Mononuclear cell (primary cell): ENCODE data around the gene ATP5MC2. TPM values are rescaled to one million over a fixed set of nuclear protein-coding genes. Genes with fewer than 3 reads are reported as not detected.
A peak's percentile ranks its signal among the peaks of the same experiment; 100 is the strongest.
"Not testable (repeated sequence)": the region's sequence is repeated elsewhere in the genome, so short reads cannot be mapped to it uniquely, and the experiment has no call there.

Source experiments
- H3K27me3 ChIP-seq: 2 replicates; pipeline ENCODE4 v1.6.0; 2011; ENCODE audit warnings: low read length, control low read depth; ENCODE audit not compliant: insufficient read depth
- H3K4me1 ChIP-seq: 2 replicates; pipeline ENCODE4 v1.5.1; 2011; ENCODE audit warnings: mild to moderate bottlenecking, low read length, control low read depth; ENCODE audit not compliant: insufficient read depth
- H3K4me3 ChIP-seq: 2 replicates; pipeline ENCODE4 v1.5.1; 2011; ENCODE audit warnings: mild to moderate bottlenecking, low read length, moderate library complexity
- H3K9me3 ChIP-seq: 2 replicates; pipeline ENCODE4 v1.5.1; 2011; ENCODE audit warnings: low read depth, mild to moderate bottlenecking, control low read depth, low read length
- total RNA-seq: library from RNA; depleted of rRNA; stranded (reverse); fragments of >200 nt; gene quantifications from one replicate; pipeline ENCODE4 v1.2.3, GENCODE V29; 2012

ATP5MC2 gene
- 149 TPM for total RNA-seq

DNA sequence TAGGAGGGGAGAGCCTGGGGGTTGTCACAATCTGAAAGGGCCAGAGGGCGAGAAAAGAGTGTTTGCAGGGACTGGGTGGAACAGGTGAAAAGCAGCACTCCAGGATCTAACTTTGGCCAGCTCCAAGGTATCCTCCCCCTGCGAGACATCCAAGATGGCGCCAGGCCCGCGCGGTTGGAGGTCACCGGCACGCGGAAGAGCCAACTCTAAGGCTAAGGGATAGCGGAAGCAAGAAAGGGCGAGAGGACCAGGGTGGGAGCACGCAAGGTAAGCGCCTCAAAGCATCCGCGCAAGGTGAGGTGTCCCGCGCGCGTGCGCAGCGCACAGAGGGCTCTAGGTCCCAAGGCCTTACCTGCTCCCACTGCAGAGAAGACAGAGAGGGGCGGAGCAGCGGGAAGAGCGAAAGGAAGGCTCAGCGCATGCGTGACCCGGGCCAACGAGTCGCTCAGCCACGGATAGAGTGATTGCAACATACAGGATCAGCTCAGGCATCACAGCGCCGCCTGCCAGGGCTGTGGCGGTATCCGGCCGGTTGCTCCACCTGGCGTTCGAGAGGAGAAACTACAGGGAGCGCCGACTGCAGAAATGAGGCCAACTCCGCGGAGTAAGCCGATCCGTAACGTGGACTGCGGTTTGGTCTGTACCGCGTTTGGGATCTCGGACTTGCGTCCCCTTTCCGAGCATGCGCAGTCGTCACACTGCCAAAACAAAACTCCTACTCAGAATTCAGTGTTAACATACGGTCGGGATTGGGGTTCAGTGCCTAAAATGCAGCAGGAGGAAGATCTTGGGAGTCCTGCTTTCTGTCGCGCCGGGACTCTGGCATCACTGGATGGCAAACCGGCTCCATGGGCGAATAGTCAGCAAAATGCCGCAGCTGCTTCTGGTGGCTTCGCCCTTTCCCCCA is at the start of gene ATP5MC2:
Gene ATP5MC2, minus strand, starts transcription at position 383 of the 907 bp plus-strand sequence. CDS start 3,469 bp downstream, outside the sequence.
- peak within 1 kb of the TSS; percentile 65 for H3K4me3 ChIP-seq
- no peaks in the 10 kb centered on the region for H3K9me3 ChIP-seq
- H3K27me3 ChIP-seq = peaks cover 21% of the 10 kb centered on the region
- peaks cover 25% of the 10 kb centered on the region for H3K4me1 ChIP-seq

DNA sequence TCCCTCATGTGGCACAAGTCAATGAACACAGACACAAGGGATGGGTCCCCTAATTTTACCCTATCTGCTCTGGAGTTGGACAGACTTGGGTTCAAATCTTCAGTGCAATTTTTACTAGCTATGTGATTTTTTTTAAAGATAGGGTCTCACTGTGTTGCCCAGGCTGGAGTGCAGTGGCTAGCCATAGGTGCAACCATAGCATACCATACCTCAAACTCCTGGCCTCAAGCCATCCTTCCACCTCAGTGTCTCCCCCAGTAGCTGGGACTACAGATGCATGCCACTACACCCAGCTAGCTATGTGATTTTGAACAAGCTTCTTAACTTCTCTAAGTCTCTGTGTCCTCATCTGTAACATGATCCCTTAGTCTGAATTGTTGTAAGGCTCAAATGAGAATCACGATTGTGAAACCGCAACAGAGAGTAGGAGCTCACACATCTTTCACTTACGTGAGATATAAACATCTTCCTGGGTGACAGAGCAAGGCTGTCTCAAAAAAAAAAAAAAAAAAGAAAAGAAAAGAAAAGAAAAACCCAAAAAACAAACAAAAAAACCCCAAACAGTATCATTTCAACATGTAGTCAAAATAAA is 46.7 kb upstream of the ATP5MC2 start:
- Histone ChIP-seq H3K4me1 (peaks cover 13% of the 10 kb centered on the region), H3K9me3 (no peaks in the 10 kb centered on the region), H3K27me3 (no peaks in the 10 kb centered on the region), H3K4me3 (no peak overlapping the region)

DNA sequence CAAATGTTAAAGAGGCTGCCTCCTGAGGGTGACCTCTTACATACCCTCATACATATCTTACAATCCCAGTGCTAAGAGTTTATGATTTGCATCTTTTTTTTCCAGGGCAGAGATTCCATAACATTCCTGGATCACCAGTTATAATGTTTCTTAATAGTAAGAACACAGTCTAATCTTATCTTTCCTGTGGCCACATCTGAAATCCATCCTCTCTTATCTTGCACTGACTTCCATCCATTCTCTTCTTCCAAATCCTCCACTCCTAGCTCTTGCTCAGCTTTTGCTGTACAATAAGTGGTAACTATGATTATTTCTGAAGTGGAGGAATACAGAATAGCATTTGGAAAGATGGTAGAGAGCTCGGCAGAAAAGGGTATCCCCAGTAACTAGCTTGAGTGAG is 45.1 kb upstream of the ATP5MC2 start:
- Histone ChIP-seq H3K9me3 (no peaks in the 10 kb centered on the region), H3K4me1 (peaks cover 2% of the 10 kb centered on the region), H3K27me3 (no peaks in the 10 kb centered on the region), H3K4me3 (no peak overlapping the region)

DNA sequence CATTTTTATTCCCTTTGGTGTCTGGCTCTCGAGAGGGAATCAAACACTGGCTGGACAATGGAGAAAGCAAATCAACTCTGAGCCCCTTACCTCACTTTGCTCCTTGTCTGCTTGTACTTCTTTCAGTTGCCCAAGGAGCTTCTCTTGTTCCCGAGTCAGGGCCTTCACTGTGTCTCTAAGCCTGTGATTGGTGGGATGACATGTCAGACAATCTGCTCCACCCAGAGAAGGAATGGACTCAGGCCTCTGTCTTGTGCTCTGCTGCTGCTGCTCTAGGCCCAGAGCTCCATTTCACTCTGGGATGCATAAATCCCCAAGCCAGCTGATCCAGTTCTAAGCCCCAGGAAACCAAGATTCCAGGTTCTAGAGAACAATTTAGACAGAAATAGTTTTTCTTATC is 43.8 kb upstream of the ATP5MC2 start:
- H3K4me1 ChIP-seq = no peaks in the 10 kb centered on the region
- H3K9me3 ChIP-seq = no peaks in the 10 kb centered on the region
- H3K27me3 ChIP-seq = no peaks in the 10 kb centered on the region
- H3K4me3 ChIP-seq = no peak overlapping the region

DNA sequence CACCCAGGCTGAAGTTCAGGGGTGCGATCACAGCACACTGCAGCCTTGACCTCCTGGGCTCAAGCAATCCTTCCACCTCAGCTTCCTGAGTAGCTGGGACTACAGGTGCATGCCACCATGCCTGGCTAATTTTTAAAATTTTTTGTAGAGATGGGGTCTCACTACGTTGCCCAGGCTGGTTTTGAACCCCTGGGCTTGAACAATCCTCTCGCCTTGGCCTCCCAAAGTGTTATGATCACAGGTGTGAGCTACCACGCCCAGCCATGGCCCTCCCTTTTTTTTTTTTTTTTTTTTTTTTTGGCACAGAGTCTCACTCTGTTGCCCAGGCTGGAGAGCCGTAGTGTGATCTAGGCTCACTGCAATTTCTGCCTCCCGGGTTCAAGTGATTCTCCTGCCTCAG is 42.7 kb upstream of the ATP5MC2 start:
- H3K27me3 ChIP-seq, H3K4me3 ChIP-seq, H3K4me1 ChIP-seq, H3K9me3 ChIP-seq: not testable (repeated sequence)

DNA sequence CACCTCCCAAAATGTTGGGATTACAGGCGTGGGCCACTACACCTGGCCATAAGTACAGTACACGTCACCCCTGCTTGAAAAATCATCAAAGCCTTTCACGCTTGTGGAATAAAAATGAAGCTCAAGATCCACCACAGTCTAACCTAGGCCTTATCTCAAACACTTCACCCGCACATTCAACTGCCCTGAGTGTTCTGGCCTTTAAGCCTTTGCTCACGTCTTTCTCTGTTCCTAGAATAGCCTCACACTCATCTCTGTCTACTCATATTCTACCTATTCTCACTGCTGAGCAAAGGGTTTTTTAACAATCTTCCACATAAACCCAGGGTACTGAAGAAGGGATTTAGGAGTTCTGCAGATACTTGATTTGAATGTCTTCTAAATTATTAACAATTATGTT is 41.4 kb upstream of the ATP5MC2 start:
- Histone ChIP-seq H3K4me1 (no peaks in the 10 kb centered on the region), H3K4me3 (no peak overlapping the region), H3K9me3 (no peaks in the 10 kb centered on the region), H3K27me3 (no peaks in the 10 kb centered on the region)

DNA sequence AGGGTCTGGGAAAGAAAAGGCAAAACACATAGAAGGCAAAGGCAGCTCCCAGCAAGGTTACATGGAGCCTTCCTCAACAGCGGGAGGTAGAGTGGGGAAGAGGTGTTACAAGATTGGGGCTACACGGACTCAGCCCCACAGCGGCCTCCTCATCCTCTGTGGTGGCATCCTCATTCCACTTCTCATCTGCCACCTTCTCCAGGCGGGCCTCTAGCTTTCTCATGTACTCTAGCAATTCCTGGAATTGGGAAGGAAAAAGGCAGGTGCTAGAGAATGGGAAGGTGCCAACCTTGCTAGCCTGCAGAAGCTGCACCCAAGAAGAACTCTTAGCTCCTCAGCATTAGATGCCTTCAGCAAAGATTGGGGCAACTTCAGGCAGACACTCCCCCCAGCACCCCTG is 38.1 kb upstream of the ATP5MC2 start:
- H3K9me3 ChIP-seq = no peaks in the 10 kb centered on the region
- H3K4me3 ChIP-seq = no peak overlapping the region
- H3K4me1 ChIP-seq = no peaks in the 10 kb centered on the region
- H3K27me3 ChIP-seq = no peaks in the 10 kb centered on the region

DNA sequence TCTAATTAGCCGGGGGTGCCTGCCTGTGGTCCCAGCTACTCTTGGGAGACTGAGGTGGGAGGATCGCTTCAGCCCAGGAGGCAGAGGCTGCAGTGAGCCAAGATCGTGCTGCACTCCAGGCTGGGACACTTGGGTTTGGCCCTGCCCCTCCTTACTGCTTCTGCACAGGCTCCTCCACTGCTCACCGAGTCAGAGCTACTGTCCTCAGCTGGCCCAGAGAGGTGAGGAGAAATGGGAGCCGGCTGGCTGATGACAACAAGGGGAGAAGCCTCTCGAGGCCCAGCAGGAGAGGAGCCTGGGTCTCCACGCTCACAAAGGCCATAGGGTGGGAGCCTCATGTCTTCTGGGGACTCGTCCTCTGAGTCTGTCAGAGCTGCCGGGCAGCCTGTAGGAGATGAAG is 37.6 kb upstream of the ATP5MC2 start:
- Histone ChIP-seq H3K27me3 (no peaks in the 10 kb centered on the region), H3K4me1 (no peaks in the 10 kb centered on the region), H3K9me3 (no peaks in the 10 kb centered on the region), H3K4me3 (no peak overlapping the region)

DNA sequence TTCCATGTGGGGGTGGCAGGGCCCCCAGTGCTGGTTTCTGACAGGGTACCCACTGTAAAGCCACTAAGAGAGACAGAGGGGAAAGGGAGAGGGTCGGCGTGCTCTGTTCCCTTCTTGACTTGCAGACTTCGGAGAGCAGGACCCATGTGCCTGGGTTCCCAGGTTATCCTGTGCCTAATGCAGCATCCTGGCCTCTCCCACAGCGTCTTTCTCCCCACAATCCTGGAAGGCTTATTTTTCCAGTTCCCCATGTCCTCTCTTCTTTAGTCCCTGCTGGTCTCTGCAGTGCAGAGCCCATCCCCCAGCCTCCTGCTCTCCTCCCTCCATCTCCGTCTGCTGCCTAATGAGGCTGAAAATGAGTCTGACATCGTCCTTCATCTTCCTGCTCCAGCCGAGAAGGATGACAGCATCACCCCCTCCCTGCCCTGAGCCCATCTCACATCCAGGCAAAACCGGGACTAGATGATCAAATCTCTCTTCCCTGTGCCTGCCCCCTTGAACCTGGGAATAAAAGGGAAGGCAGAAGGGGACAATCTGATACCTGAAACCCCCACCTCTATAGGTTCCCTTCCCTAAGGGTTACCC is 36.3 kb upstream of the ATP5MC2 start:
- no peaks in the 10 kb centered on the region for H3K9me3 ChIP-seq
- H3K4me1 ChIP-seq = no peaks in the 10 kb centered on the region
- no peak overlapping the region for H3K4me3 ChIP-seq
- H3K27me3 ChIP-seq = peaks cover 2% of the 10 kb centered on the region

DNA sequence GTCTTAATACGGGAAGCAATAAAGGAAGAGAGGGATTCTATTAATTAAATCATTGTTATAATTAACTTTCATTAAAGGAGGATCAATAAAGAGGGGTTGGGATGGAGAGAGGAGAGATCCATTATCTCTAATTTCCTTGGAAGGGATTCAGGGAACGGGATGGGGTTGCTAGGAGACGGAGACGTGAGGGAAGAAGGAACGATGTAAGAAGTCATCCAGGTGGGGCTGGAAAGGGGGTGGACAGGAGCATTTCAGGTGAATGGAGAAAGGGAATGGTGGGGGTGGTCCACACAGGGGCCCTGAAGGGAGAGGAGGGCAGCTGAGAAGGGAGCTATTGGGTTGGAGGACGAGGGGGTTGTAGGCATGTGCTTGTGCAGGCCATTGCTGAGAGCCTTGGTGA is 34.2 kb upstream of the ATP5MC2 start:
- no peak overlapping the region for H3K4me3 ChIP-seq
- no peaks in the 10 kb centered on the region for H3K9me3 ChIP-seq
- peaks cover 7% of the 10 kb centered on the region for H3K27me3 ChIP-seq
- H3K4me1 ChIP-seq = no peaks in the 10 kb centered on the region

DNA sequence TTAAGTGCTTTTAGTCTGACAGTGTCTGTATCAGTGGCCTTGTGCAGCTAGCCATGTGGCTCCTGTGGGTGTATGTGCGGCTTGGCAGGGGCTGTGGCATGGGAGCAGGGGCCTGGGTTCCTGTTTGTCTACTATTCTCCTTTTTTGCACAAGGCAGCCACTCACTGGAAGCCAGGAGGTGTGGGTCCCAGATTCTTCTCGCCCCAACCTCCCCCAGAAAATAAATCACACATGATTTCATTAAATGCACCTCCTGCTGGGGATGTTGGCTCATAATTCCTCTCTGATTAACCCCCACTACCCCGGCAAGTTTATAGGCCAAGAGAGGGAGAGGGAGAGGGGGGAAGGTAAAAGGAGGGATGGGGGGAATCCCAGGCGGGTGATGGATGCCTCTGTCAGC is 33.8 kb upstream of the ATP5MC2 start:
- Histone ChIP-seq H3K4me3 (no peak overlapping the region), H3K4me1 (no peaks in the 10 kb centered on the region), H3K27me3 (peaks cover 7% of the 10 kb centered on the region), H3K9me3 (no peaks in the 10 kb centered on the region)

DNA sequence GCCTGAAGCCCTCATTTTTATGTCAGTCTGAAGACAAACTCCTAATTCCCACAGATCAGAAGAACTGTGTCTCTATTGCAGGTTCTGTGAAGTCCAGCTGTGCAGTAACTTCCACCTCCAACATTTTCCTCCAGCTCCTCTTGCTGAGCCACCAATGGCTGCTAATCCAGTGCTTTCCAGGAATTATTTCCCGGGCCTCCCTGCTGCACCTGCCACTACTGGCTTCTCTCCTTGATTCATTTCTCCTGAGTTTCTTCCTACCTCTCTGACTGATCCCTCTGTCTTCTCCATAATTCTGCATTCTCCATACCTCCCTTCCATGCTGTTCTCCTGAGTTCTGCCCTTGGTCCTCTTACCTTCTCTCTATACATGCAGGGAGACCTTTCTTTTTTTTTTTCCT is 30.2 kb upstream of the ATP5MC2 start:
- peaks cover 38% of the 10 kb centered on the region for H3K27me3 ChIP-seq
- H3K9me3 ChIP-seq = no peaks in the 10 kb centered on the region
- no peak overlapping the region for H3K4me3 ChIP-seq
- no peaks in the 10 kb centered on the region for H3K4me1 ChIP-seq

DNA sequence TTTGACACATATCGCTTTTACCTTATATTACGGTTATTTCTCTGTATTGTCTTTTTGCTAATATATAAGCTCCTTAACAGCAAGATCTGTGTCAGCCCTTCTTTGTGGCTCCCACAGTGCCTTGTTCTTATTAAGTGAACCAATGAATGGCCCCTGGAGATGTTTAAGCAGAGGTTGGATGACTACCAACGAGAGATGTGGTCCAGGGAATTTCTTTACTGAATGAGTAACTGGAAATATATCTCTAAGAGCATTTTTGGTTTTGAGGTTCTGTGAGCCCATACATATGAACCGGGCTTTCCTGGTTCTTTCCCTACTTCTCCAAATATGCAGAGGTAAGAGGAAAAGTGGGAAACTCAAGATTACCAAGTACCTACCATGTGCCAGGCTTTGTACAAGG is 27.9 kb upstream of the ATP5MC2 start:
- Histone ChIP-seq H3K9me3 (no peaks in the 10 kb centered on the region), H3K4me1 (no peaks in the 10 kb centered on the region), H3K27me3 (peaks cover 59% of the 10 kb centered on the region), H3K4me3 (no peak overlapping the region)

DNA sequence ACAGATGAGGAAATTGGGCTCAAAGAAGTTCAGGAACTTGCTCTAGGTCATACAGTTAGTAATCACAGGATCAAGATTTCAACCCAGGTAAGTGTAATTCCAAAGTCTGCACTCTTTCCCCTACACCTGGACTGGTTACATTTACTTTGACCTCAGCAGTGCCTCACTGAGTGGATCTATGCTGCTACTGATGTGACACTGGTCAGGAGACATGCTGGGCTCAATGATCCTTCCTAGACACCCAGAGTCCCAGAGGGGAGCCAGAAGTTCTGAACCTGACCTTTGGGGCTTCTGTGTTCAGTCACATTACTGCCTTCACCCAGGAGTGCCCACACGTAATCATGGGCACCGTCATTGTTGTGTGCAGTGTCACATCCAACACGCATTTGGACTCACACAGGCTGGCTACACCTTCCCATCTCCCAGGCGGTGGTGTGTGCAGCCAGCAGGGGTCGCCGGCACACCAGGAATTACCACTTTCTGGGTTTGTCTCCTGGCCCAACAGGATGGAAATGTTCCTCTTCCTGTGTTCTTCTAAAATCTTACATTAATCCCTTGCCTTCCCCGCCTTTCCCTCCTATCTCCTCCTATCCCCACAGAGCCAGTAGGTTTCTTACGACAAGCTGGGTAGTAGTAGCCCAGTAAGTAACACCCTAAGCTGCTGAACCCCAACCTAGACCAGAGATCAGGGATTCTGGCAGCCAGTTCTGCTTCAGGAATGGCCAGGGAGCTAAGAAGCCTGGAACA is 25.8 kb upstream of the ATP5MC2 start:
- H3K9me3 ChIP-seq = no peaks in the 10 kb centered on the region
- H3K4me1 ChIP-seq = peaks cover 2% of the 10 kb centered on the region
- H3K27me3 ChIP-seq = peaks cover 73% of the 10 kb centered on the region
- H3K4me3 ChIP-seq = no peak overlapping the region

DNA sequence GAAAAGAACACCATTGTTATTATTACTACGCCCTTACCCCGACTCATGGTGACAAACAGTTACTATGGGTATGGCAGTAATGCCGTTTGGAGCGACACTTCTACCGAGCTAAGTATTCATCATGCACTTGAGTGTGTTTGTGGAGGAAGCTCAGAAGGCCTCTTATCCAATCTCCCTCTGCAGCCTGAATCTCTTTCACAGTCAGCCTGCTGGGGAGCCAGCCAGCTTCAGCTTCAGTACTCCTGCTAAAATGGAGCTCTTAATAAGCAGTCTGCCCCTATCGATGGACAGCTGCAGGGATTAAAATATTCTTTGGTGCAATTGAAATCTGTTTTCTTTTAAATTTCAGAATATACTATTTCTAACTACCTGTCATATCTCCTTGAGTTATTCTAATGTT is 24.7 kb upstream of the ATP5MC2 start:
- peaks cover 80% of the 10 kb centered on the region for H3K27me3 ChIP-seq
- H3K4me3 ChIP-seq = no peak overlapping the region
- H3K4me1 ChIP-seq = peaks cover 13% of the 10 kb centered on the region
- H3K9me3 ChIP-seq = no peaks in the 10 kb centered on the region
